ENCODE measurements around the gene PIEZO1. TPM values are rescaled to one million over a fixed set of nuclear protein-coding genes. Genes with fewer than 3 reads are reported as not detected.

Gene PIEZO1
- total and polyA plus RNA-seq, 2 donors (not counting 1 experiment from before 2014, with no cell fraction given): 108 to 331 TPM

DNA sequence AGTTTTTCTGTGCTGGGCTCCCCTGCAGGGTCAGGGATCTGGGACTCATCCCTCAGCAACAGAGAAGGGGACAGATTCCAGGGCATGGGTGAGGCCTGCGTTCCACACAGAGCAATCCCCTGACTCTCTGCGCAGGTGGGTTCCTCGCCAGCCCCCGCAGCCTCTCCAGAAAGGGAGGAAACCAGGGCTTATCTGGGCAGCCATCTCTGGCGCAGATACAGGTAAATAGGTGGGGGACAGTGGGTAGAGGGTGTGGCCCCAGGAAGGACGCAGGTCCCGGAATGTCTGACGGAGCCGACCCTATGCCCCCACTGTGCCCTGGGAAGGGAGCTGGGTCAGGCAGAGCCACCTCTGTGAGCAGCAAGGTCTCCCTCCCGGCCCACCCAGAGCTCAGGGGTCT is 23.2 kb downstream of the PIEZO1 start:
- no peaks in the 10 kb centered on the region for H3K27me3 Mint-ChIP-seq
- no peak for TF ChIP-seq EZH2 (IDR thresholded peaks at IDR 0.05; ENCODE audit: borderline replicate concordance, insufficient read depth, low read depth, low read length, poor library complexity, severe bottlenecking)
- DNase-seq: no peak
- no peak overlapping the region for H3K4me3 Mint-ChIP-seq
- Histone ChIP-seq H3K36me3 (replicated peaks in 1 of 2; ENCODE audit: control extremely low read depth in 1 of 2, control insufficient read depth in 1 of 2, extremely low read depth in 1 of 2, insufficient read depth in 2 of 2, low read length in 1 of 2) (peaks cover 0 to 9% of the 10 kb centered on the region in 2 experiments), H4K20me1 (ENCODE audit: control insufficient read depth, insufficient read depth, low read length, poor library complexity, severe bottlenecking) (peaks cover 94% of the 10 kb centered on the region), H3K27ac (ENCODE audit: low read length in 2 of 2) (no peak overlapping the region), H3K79me2 (ENCODE audit: control insufficient read depth, insufficient read depth, low read length) (peaks cover 98% of the 10 kb centered on the region), H3K9me3 (ENCODE audit: control extremely low read depth in 1 of 3, control insufficient read depth in 2 of 3, insufficient read depth in 1 of 3, low read length in 2 of 3) (peaks cover 0 to 17% (median 0%) of the 10 kb centered on the region in 3 donors), H3K9ac (ENCODE audit: low read length) (no peak overlapping the region), H2AFZ (ENCODE audit: insufficient read depth, low read depth, low read length, poor library complexity, severe bottlenecking) (no peak overlapping the region), H3K4me1 (ENCODE audit: control insufficient read depth in 2 of 2, insufficient read depth in 2 of 2, low read length in 2 of 2) (peaks cover 11 to 19% of the 10 kb centered on the region in 2 donors), H3K4me2 (replicated peaks; ENCODE audit: low read depth, low read length, poor library complexity, severe bottlenecking) (no peak overlapping the region), H3K4me3 (ENCODE audit: control extremely low read depth in 1 of 5, extremely low read depth in 1 of 5, insufficient read depth in 1 of 5, low read depth in 2 of 5, low read length in 4 of 5) (no peak overlapping the region), H3K27me3 (replicated peaks in 1 of 4; ENCODE audit: control extremely low read depth in 1 of 4, control insufficient read depth in 3 of 4, insufficient read depth in 4 of 4, low read length in 3 of 4) (no peaks in the 10 kb centered on the region)
- no peak overlapping the region for H3K27ac Mint-ChIP-seq
- ChIA-PET POLR2A (no interaction called here), CTCF (interaction anchor here (1.1 to 1.4 kb wide), 2 partner anchors 25 to 26 kb away, joined by 4 to 5 read pairs; no protein-coding TSS in a partner anchor)
- H3K9me3 Mint-ChIP-seq (ENCODE audit: insufficient read depth): no peaks in the 10 kb centered on the region
- intact Hi-C loops (cut with micrococcal nuclease): no loop called here
- H3K4me1 Mint-ChIP-seq: peaks cover 36% of the 10 kb centered on the region
- 98% methylated on average over 6 of the region's 10 CpGs for WGBS (ENCODE audit: insufficient coverage)
- ATAC-seq (ENCODE audit: low read depth): no peak

DNA sequence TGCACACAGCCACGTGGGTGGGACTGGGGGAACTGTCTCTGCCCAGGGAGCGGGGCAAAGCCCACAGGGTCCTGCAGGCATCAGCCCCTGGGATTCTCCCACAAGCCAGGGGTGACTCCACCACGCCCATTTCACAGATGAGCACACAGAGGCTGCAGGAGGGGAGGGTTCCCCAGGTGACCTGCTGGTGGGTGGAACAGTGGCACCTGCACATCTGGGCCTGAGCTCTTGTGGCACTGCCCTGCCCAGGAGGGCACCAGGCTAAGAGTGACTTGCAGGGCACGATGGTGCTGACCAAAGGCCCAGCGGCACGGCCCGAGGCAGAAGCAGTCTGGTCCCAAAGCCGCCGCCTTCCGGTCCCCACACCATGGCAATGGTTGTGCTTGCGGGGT is 23.9 kb downstream of the PIEZO1 start:
- no peak overlapping the region for H3K4me3 Mint-ChIP-seq
- Histone ChIP-seq H3K4me2 (replicated peaks; ENCODE audit: low read depth, low read length, poor library complexity, severe bottlenecking) (no peak overlapping the region), H3K27me3 (replicated peaks in 1 of 4; ENCODE audit: control extremely low read depth in 1 of 4, control insufficient read depth in 3 of 4, insufficient read depth in 4 of 4, low read length in 3 of 4) (no peaks in the 10 kb centered on the region), H4K20me1 (ENCODE audit: control insufficient read depth, insufficient read depth, low read length, poor library complexity, severe bottlenecking) (peaks cover 89% of the 10 kb centered on the region), H3K79me2 (ENCODE audit: control insufficient read depth, insufficient read depth, low read length) (peaks cover 97% of the 10 kb centered on the region), H3K9ac (ENCODE audit: low read length) (no peak overlapping the region), H3K36me3 (replicated peaks in 1 of 2; ENCODE audit: control extremely low read depth in 1 of 2, control insufficient read depth in 1 of 2, extremely low read depth in 1 of 2, insufficient read depth in 2 of 2, low read length in 1 of 2) (peaks cover 0 to 9% of the 10 kb centered on the region in 2 experiments), H3K27ac (ENCODE audit: low read length in 2 of 2) (no peak overlapping the region), H3K9me3 (ENCODE audit: control extremely low read depth in 1 of 3, control insufficient read depth in 2 of 3, insufficient read depth in 1 of 3, low read length in 2 of 3) (peaks cover 0 to 17% (median 0%) of the 10 kb centered on the region in 3 donors), H2AFZ (ENCODE audit: insufficient read depth, low read depth, low read length, poor library complexity, severe bottlenecking) (no peak overlapping the region), H3K4me1 (ENCODE audit: control insufficient read depth in 2 of 2, insufficient read depth in 2 of 2, low read length in 2 of 2) (peaks cover 4 to 12% of the 10 kb centered on the region in 2 donors), H3K4me3 (ENCODE audit: control extremely low read depth in 1 of 5, extremely low read depth in 1 of 5, insufficient read depth in 1 of 5, low read depth in 2 of 5, low read length in 4 of 5) (no peak overlapping the region)
- intact Hi-C loops (cut with micrococcal nuclease): no loop called here
- 97% methylated on average over 11 of the region's 11 CpGs for WGBS (ENCODE audit: insufficient coverage)
- no peaks in the 10 kb centered on the region for H3K27me3 Mint-ChIP-seq
- POLR2A ChIA-PET: no interaction called here
- H3K9me3 Mint-ChIP-seq (ENCODE audit: insufficient read depth): no peaks in the 10 kb centered on the region
- CTCF ChIA-PET: interaction anchor here (0.7 to 1.7 kb wide), 3 partner anchors 20 to 51 kb away, joined by 3 to 9 read pairs (median 3); no protein-coding TSS in a partner anchor
- H3K4me1 Mint-ChIP-seq: peaks cover 29% of the 10 kb centered on the region
- DNase-seq: no peak
- H3K27ac Mint-ChIP-seq: no peak overlapping the region
- no peak for TF ChIP-seq EZH2 (IDR thresholded peaks at IDR 0.05; ENCODE audit: borderline replicate concordance, insufficient read depth, low read depth, low read length, poor library complexity, severe bottlenecking)
- TF ChIP-seq, protein P1, sequence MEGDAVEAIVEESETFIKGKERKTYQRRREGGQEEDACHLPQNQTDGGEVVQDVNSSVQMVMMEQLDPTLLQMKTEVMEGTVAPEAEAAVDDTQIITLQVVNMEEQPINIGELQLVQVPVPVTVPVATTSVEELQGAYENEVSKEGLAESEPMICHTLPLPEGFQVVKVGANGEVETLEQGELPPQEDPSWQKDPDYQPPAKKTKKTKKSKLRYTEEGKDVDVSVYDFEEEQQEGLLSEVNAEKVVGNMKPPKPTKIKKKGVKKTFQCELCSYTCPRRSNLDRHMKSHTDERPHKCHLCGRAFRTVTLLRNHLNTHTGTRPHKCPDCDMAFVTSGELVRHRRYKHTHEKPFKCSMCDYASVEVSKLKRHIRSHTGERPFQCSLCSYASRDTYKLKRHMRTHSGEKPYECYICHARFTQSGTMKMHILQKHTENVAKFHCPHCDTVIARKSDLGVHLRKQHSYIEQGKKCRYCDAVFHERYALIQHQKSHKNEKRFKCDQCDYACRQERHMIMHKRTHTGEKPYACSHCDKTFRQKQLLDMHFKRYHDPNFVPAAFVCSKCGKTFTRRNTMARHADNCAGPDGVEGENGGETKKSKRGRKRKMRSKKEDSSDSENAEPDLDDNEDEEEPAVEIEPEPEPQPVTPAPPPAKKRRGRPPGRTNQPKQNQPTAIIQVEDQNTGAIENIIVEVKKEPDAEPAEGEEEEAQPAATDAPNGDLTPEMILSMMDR (IDR thresholded peaks at IDR 0.05): no peak
- no peak for ATAC-seq (ENCODE audit: low read depth)

All from B cell (primary cell).